GM19043 (cell line): ENCODE results near the gene NR2C2.

Experiments used
- ATAC-seq: cut with Tn5 transposase; IDR thresholded peaks from one replicate; pipeline ENCODE4 v1.9.1; 2021; ENCODE audit warnings: low read depth; ENCODE audit not compliant: unreplicated experiment

NR2C2 gene

GRCh38 chr3:15094187-15094875 lies 146.9 kb downstream of the NR2C2 start:
- no peak for ATAC-seq

- ATAC-seq = no peak
These were observed 148.7 kb downstream of the NR2C2 start for GRCh38 chr3:15096046-15096445.

- ATAC-seq = no peak
These were observed 150.5 kb downstream of the NR2C2 start for GRCh38 chr3:15097891-15098290.
